Adrenal gland (tissue), 5 donors: ENCODE measurements around the gene ZBTB40.

Experiments used
- CTCF ChIP-seq, 6 experiments: fragments of 450-650 bp in 4 of 6; fragments of 200-600 bp in 2 of 6; sonication (generic) in 1 of 6; IDR thresholded peaks; 1 replicate in 5 of 6; 2 replicates in 1 of 6; pipeline versions ENCODE4 v1.5.1 to v1.8.0; 2016 to 2021; ENCODE audit warnings: antibody characterized with exemption in 6 of 6, mild to moderate bottlenecking in 2 of 6, moderate library complexity in 1 of 6
- POLR2A ChIP-seq, 2 donors: fragments of 450-650 bp; IDR thresholded peaks; one replicate each; pipeline ENCODE4 v1.6.1; 2017; ENCODE audit warnings: antibody characterized with exemption in 2 of 2, mild to moderate bottlenecking in 2 of 2, moderate library complexity in 1 of 2
- donor health status: DM: no; HTN: no; CAD: no.

GRCh38 chr1:22461100-22461499 is 9.4 kb downstream of the ZBTB40 start:
- no peak for TF ChIP-seq POLR2A (IDR thresholded peaks at IDR 0.05)
- TF ChIP-seq CTCF (IDR thresholded peaks at IDR 0.05) = no peak
